ENCODE data around the gene NKX6-2.

Gene NKX6-2

DNA sequence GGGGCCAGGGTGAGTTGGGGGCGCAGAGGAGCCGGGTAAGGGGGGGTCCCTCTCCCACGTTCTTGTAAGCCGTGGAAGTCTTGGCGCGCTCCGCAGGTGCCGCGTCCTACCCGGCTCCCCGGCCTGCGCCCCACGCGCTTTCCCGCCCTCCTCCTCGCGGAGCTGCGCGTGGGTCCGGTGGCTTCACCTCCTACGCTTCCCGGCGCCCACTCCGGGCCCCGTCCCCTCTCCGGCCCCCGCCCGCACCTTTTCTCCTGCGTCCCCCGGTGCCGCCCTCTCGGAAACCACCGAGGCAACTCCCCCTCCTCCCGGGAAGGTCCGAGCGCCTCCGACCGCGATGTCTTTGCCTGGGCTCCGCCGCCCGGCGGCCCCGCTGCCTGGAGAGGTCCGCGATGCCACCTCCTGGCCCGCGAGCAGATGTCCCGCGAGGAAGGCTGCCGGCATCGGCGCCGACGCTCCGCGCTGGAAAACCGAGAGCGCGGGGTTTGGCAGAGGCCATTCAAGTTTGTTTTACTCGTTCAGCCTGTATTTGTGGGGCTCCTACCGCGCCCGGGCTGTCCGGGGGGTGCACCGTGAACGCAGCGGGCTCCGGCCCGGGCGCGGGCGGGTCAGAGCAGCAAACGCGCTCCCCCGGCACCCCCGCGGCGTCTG lies 2.4 kb upstream of the NKX6-2 start:
- Histone ChIP-seq H3K4me3 (ENCODE audit: severe bottlenecking) (no peak overlapping the region), H3K27ac (ENCODE audit: poor library complexity, severe bottlenecking) (no peak overlapping the region), H3K4me1 (ENCODE audit: insufficient read depth, poor library complexity, severe bottlenecking) (no peaks in the 10 kb centered on the region), H3K9me3 (ENCODE audit: severe bottlenecking) (no peaks in the 10 kb centered on the region), H3K27me3 (ENCODE audit: insufficient read depth, poor library complexity, severe bottlenecking) (peaks cover 70% of the 10 kb centered on the region), H3K36me3 (ENCODE audit: low read depth) (no peaks in the 10 kb centered on the region)
- no peak for DNase-seq (ENCODE audit: low spot score)
- TF ChIP-seq, protein P1, sequence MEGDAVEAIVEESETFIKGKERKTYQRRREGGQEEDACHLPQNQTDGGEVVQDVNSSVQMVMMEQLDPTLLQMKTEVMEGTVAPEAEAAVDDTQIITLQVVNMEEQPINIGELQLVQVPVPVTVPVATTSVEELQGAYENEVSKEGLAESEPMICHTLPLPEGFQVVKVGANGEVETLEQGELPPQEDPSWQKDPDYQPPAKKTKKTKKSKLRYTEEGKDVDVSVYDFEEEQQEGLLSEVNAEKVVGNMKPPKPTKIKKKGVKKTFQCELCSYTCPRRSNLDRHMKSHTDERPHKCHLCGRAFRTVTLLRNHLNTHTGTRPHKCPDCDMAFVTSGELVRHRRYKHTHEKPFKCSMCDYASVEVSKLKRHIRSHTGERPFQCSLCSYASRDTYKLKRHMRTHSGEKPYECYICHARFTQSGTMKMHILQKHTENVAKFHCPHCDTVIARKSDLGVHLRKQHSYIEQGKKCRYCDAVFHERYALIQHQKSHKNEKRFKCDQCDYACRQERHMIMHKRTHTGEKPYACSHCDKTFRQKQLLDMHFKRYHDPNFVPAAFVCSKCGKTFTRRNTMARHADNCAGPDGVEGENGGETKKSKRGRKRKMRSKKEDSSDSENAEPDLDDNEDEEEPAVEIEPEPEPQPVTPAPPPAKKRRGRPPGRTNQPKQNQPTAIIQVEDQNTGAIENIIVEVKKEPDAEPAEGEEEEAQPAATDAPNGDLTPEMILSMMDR (IDR thresholded peaks at IDR 0.05; ENCODE audit: poor library complexity, severe bottlenecking): peak; percentile 17
- ATAC-seq (ENCODE audit: low read depth): peak; percentile 37; the same call in 1 of the 3 replicates

DNA sequence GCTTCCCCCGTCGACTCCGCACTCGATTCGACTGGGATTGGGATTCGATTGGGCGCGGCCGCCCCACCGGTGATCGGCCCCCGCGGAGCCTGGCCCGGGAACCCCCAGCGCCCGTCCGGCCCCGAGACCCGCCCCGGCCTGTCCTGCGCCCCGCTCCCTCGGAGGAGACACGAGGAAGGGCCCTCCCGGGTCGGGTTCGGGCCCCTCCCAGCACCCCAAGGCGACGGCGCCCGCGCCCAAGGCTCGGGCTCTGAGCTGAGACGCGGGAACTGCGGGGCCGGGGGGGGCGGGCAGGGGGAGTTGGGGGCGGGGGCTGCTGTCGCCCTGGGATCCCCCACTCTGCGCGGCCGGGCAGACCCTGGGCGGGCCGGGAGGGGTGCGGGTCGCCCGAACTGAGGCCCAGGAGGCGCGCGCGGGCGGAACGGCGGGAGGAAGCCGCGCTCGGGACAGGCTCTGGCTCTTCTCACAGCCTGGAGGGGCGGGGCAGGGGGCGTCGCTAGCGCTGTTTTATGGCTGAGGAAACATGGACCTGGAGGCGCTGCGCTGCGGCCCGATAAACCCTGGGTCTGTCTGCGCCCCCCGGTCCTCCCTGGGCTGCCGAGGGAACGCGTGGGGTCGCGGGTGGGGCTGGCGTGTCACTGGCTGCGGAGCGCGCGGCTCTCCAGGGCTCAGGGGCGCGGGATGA lies 1.7 kb upstream of the NKX6-2 start:
- Histone ChIP-seq H3K36me3 (ENCODE audit: low read depth) (no peaks in the 10 kb centered on the region), H3K4me3 (ENCODE audit: severe bottlenecking) (no peak overlapping the region), H3K27me3 (ENCODE audit: insufficient read depth, poor library complexity, severe bottlenecking) (peaks cover 70% of the 10 kb centered on the region), H3K4me1 (ENCODE audit: insufficient read depth, poor library complexity, severe bottlenecking) (no peaks in the 10 kb centered on the region), H3K27ac (ENCODE audit: poor library complexity, severe bottlenecking) (no peak overlapping the region), H3K9me3 (ENCODE audit: severe bottlenecking) (no peaks in the 10 kb centered on the region)
- DNase-seq (ENCODE audit: low spot score): no peak
- TF ChIP-seq, protein P1 (IDR thresholded peaks at IDR 0.05; ENCODE audit: poor library complexity, severe bottlenecking): no peak
- no peak for ATAC-seq (ENCODE audit: low read depth)

DNA sequence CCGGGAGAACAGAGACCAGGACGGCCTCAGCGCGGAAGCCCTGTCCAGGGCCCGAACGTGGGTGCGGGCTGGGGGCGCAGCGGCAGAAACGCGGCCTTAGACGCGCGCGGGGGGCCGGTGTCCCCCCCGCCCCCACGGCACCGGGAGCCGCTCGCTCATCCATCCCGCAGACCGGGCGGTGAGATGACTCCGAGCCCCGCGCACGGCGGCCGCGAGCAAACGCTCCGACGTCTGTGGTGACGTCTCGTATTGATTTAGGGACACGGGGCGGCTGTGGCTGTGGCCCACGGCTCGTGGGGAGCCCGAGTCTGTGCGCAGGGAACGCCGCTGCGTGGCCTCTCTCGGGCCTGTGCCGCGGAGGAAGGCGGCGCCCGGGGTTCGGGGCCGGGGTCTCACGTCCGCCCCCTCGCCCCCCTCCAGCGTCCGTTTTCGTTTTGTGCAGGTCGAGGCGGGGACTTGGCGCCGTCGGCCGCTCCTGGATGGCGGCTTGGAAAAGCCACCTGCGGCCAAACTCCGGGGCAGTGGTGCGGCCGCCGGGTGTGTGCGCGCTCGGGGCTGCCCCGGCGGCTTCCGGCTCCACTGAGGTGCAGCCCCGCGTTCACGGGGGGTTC lies 1.0 kb upstream of the NKX6-2 start:
- H3K4me3 ChIP-seq (ENCODE audit: severe bottlenecking): no peak overlapping the region
- no peaks in the 10 kb centered on the region for H3K4me1 ChIP-seq (ENCODE audit: insufficient read depth, poor library complexity, severe bottlenecking)
- no peak for ATAC-seq (ENCODE audit: low read depth)
- no peak overlapping the region for H3K27ac ChIP-seq (ENCODE audit: poor library complexity, severe bottlenecking)
- DNase-seq (ENCODE audit: low spot score): no peak
- peaks cover 70% of the 10 kb centered on the region for H3K27me3 ChIP-seq (ENCODE audit: insufficient read depth, poor library complexity, severe bottlenecking)
- H3K36me3 ChIP-seq (ENCODE audit: low read depth): no peaks in the 10 kb centered on the region
- no peaks in the 10 kb centered on the region for H3K9me3 ChIP-seq (ENCODE audit: severe bottlenecking)
- TF ChIP-seq, protein P1 (IDR thresholded peaks at IDR 0.05; ENCODE audit: poor library complexity, severe bottlenecking): no peak

DNA sequence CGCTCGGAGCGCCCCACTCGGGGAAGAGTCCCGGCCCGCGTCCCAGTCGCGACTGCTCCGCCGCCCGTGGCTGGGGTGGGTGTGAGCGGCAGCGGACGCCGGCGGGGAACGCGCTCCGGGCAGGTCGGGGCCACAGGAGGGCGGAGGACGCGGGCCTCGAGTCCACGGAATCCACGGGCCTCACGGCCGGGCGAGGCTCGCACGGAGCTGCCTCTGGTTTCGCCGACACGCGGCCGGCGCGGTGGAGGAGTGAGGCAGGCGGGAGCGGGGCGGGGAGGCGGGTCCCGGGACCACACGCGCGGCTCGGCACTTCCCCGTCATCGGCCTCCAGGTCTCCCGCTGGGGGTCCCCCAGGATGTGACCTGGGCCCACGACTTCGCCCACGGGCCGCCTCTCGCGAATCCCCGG lies 533 bp upstream of the NKX6-2 start:
- Histone ChIP-seq H3K36me3 (ENCODE audit: low read depth) (no peaks in the 10 kb centered on the region), H3K27ac (ENCODE audit: poor library complexity, severe bottlenecking) (no peak overlapping the region), H3K9me3 (ENCODE audit: severe bottlenecking) (no peaks in the 10 kb centered on the region), H3K27me3 (ENCODE audit: insufficient read depth, poor library complexity, severe bottlenecking) (peaks cover 70% of the 10 kb centered on the region), H3K4me1 (ENCODE audit: insufficient read depth, poor library complexity, severe bottlenecking) (no peaks in the 10 kb centered on the region), H3K4me3 (ENCODE audit: severe bottlenecking) (no peak overlapping the region)
- DNase-seq (ENCODE audit: low spot score) (no peak), ATAC-seq (ENCODE audit: low read depth) (no peak)
- TF ChIP-seq, protein P1 (IDR thresholded peaks at IDR 0.05; ENCODE audit: poor library complexity, severe bottlenecking): no peak
